HL-60 (cell line): ENCODE measurements around the gene ATP6V1F.

ENCODE experiments used
- DNase-seq, 2 experiments: peaks; one replicate each; pipeline ENCODE4 v3.0.0-alpha.2; 2010 to 2020; ENCODE audit warnings: low read depth in 1 of 2, low spot score in 1 of 2
- H3K27ac ChIP-seq: fragments of 250-450 bp; sonication (Bioruptor Pico); replicated peaks from 2 replicates; pipeline ENCODE4 v1.5.1; 2020; ENCODE audit warnings: mild to moderate bottlenecking, moderate library complexity
- H3K27me3 ChIP-seq: fragments of 250-450 bp; sonication (Bioruptor Pico); 2 replicates; pipeline ENCODE4 v1.5.1; 2021; ENCODE audit warnings: mild to moderate bottlenecking, moderate library complexity; ENCODE audit not compliant: insufficient read depth, poor library complexity, severe bottlenecking
- H3K4me3 ChIP-seq: replicated peaks from 2 replicates; pipeline ENCODE4 v1.5.1; 2011; ENCODE audit warnings: mild to moderate bottlenecking, control low read depth, low read length; ENCODE audit not compliant: insufficient read depth
- GABPA ChIP-seq: IDR thresholded peaks from 2 replicates; pipeline ENCODE4 v1.6.1; 2012; ENCODE audit warnings: low read depth
- POLR2AphosphoS5 ChIP-seq: IDR thresholded peaks from 2 replicates; pipeline ENCODE4 v1.6.1; 2012; ENCODE audit warnings: low read depth
- SPI1 ChIP-seq: IDR thresholded peaks from 2 replicates; pipeline ENCODE4 v1.6.1; 2012; ENCODE audit warnings: low read depth, mild to moderate bottlenecking, borderline replicate concordance
- TF ChIP-seq, protein P1 (sequence below): IDR thresholded peaks from one replicate; pipeline ENCODE4 v1.5.1; 2011; ENCODE audit warnings: low read length, control low read depth, inconsistent platforms; ENCODE audit not compliant: insufficient read depth
- TF ChIP-seq, protein P2 (sequence below): IDR thresholded peaks from 2 replicates; pipeline ENCODE4 v1.6.1; 2012; ENCODE audit warnings: low read depth; ENCODE audit not compliant: insufficient replicate concordance

Gene ATP6V1F

GRCh38 chr7:128838981-128839731, 23.5 kb upstream of the ATP6V1F start:
- Histone ChIP-seq H3K27me3 (no peaks in the 10 kb centered on the region), H3K27ac (no peak overlapping the region), H3K4me3 (no peak overlapping the region)
- TF ChIP-seq, protein P1, sequence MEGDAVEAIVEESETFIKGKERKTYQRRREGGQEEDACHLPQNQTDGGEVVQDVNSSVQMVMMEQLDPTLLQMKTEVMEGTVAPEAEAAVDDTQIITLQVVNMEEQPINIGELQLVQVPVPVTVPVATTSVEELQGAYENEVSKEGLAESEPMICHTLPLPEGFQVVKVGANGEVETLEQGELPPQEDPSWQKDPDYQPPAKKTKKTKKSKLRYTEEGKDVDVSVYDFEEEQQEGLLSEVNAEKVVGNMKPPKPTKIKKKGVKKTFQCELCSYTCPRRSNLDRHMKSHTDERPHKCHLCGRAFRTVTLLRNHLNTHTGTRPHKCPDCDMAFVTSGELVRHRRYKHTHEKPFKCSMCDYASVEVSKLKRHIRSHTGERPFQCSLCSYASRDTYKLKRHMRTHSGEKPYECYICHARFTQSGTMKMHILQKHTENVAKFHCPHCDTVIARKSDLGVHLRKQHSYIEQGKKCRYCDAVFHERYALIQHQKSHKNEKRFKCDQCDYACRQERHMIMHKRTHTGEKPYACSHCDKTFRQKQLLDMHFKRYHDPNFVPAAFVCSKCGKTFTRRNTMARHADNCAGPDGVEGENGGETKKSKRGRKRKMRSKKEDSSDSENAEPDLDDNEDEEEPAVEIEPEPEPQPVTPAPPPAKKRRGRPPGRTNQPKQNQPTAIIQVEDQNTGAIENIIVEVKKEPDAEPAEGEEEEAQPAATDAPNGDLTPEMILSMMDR = no peak
- TF ChIP-seq, protein P2, sequence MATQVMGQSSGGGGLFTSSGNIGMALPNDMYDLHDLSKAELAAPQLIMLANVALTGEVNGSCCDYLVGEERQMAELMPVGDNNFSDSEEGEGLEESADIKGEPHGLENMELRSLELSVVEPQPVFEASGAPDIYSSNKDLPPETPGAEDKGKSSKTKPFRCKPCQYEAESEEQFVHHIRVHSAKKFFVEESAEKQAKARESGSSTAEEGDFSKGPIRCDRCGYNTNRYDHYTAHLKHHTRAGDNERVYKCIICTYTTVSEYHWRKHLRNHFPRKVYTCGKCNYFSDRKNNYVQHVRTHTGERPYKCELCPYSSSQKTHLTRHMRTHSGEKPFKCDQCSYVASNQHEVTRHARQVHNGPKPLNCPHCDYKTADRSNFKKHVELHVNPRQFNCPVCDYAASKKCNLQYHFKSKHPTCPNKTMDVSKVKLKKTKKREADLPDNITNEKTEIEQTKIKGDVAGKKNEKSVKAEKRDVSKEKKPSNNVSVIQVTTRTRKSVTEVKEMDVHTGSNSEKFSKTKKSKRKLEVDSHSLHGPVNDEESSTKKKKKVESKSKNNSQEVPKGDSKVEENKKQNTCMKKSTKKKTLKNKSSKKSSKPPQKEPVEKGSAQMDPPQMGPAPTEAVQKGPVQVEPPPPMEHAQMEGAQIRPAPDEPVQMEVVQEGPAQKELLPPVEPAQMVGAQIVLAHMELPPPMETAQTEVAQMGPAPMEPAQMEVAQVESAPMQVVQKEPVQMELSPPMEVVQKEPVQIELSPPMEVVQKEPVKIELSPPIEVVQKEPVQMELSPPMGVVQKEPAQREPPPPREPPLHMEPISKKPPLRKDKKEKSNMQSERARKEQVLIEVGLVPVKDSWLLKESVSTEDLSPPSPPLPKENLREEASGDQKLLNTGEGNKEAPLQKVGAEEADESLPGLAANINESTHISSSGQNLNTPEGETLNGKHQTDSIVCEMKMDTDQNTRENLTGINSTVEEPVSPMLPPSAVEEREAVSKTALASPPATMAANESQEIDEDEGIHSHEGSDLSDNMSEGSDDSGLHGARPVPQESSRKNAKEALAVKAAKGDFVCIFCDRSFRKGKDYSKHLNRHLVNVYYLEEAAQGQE = no peak
- TF ChIP-seq POLR2AphosphoS5 (no peak), GABPA (no peak), SPI1 (no peak)
- no peak for DNase-seq

- no peak for DNase-seq
- Histone ChIP-seq H3K4me3 (no peak overlapping the region), H3K27ac (no peak overlapping the region), H3K27me3 (no peaks in the 10 kb centered on the region)
- TF ChIP-seq GABPA (no peak), POLR2AphosphoS5 (no peak)
- TF ChIP-seq, protein P1 = no peak
Measured at GRCh38 chr7:128839751-128840177, 22.9 kb upstream of the ATP6V1F start.

DNA sequence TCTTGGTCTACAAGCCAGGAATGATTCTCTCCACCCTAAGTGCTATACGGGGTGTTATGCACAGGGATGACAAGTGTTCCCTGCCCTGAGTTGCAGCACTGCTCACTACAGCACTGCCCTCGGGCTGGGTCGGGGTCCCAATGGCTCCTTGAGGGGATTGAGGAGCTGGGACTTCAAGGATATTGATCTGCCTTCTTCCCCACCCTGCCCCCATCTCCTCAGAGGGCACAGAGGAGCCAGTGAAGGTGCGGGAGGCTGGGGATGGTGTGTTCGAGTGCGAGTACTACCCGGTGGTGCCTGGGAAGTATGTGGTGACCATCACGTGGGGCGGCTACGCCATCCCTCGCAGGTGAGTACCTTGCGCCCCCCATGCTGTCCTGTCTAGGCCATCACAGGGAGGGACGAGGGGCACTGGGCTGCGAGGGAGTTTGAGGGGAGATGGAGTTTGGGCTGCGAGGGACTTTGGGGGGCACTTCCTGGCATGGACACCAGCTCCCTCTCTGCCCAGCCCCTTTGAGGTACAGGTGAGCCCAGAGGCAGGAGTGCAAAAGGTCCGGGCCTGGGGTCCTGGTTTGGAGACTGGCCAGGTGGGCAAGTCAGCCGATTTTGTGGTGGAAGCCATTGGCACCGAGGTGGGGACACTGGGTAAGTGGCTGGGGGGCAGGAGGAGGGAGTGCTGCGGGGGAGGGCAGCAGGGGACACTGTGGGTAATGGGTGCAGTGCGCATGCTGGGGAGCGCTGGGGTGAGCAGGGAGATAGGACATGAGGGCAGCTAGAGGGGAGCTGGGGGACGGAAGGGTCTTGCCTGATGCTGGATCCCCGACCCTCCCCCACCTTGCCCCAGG, 22.1 kb upstream of the ATP6V1F start:
- H3K27ac ChIP-seq = no peak overlapping the region
- DNase-seq = no peak
- TF ChIP-seq GABPA = no peak
- no peak for TF ChIP-seq SPI1
- TF ChIP-seq, protein P2 = no peak
- no peak for TF ChIP-seq POLR2AphosphoS5
- TF ChIP-seq, protein P1 = no peak
- no peaks in the 10 kb centered on the region for H3K27me3 ChIP-seq
- H3K4me3 ChIP-seq = no peak overlapping the region
